Stimulated activated CD4-positive, alpha-beta T cell treated with anti-CD3 and anti-CD28 coated beads, TNF-alpha, amount 100 ng/mL, for 1 hour (primary cell): Measurements from ENCODE around the gene CEMP1.
"Not testable (repeated sequence)": the region's sequence is repeated elsewhere in the genome, so short reads cannot be mapped to it uniquely, and the experiment has no call there.

Source experiments
- DNase-seq, 3 donors: peaks; one replicate each; pipeline ENCODE4 v3.0.0-alpha.2; 2020; ENCODE audit warnings: low read depth in 3 of 3, low spot score in 1 of 3

The CEMP1 gene, protein sequence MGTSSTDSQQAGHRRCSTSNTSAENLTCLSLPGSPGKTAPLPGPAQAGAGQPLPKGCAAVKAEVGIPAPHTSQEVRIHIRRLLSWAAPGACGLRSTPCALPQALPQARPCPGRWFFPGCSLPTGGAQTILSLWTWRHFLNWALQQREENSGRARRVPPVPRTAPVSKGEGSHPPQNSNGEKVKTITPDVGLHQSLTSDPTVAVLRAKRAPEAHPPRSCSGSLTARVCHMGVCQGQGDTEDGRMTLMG

DNA sequence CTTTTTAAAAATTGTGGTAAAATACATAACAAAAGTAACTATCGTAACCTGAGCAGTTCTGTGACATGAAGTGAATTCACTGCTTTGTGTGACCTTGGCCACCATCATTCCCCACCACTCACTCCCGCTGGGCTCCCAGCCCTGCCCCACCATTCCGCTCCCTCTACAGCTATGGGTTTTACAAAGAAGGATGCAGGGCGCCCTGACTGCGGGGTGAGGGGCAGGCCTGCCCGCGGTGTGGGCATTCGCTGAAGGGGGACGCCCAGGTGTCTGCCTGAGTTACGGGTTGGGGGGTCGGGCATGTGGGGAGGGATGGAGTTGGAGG lies at the start of gene CEMP1:
Gene CEMP1, minus strand, starts transcription at position 38 of the 325 bp plus-strand sequence. CDS start 335 bp downstream, outside the sequence.
- no peak for DNase-seq

GRCh38 chr16:2580818-2581217 lies 49.6 kb upstream of the CEMP1 start:
- not testable (repeated sequence) for DNase-seq

DNA sequence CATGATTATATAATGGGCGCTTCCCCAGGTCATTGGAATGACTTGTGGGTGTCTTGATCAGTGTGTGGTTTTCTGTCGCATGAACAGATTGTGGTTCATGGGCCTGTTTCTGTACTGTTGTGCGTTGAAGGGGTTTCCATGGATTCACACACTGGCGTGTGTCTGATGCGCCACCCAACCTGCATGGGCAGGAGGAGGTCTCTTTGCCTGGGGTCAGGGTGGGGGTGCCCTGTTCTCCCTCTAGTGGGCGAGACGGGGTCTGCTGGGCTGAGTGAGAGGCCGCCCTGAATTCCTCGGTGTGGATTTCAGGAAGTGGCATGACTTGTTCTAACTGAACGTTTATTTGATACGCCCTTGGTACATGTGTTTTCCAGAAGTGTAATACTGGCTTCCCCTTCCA lies 48.9 kb upstream of the CEMP1 start:
- DNase-seq: not testable (repeated sequence)

DNA sequence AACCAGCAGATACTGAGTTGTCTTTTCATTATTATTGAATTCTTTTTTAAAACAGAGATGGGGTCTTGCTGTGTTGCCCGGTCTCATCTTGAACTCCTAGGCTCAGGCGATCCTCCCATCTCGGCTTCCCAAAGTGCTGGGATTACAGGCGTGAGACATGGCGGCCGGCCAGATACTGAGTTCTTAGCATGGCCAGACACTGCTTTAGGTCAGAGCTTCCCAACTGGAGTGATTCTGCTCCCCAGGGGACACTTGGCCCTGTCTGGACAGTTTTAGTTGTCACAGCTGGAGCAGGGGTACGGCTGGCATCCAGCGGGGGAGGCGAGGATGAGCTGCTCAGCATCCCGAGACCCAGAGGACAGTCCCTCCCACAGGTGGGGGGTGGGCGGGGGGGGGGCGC lies 47.7 kb upstream of the CEMP1 start:
- DNase-seq: not testable (repeated sequence)

DNA sequence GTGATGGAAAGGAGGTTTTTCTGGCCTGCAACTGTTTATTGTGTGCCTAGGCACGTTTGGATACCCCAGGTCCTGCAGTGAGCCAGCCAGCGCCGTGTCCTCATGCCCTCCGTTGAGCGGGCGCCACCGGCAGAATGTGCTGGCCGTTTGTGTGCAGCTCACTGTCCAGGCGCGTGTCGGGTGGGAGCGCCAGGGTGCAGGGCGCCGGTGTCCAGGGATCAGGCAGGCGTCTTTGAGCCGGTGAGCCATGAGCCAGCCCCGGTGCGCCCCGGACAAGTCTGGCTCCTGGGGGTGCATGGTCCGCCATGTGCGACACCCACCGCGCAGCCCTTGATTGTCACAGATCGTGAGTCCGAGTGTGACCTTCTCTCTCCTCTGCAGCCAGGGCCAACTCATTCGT lies 45.8 kb upstream of the CEMP1 start:
- DNase-seq: not testable (repeated sequence)

GRCh38 chr16:2575839-2576238 lies 44.6 kb upstream of the CEMP1 start:
- not testable (repeated sequence) for DNase-seq

DNA sequence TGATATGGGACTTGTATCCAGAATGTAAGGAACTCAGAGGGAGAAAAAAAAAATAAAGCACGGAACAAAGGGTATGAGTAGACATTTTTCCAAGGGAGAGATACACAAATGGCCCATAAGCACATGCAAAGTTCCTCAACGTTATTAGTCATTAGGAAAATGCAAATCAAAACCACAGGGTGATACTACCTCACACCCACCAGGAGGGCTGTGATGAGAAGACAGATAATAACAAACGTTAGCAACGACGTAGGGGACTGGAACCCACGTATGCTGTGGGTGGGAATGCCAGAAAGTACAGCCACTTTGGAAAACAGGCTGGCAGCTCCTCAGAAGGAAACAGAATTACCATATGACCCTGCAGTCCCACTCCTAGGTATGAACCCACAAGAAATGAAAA lies 41.5 kb upstream of the CEMP1 start:
- DNase-seq: not testable (repeated sequence)

DNA sequence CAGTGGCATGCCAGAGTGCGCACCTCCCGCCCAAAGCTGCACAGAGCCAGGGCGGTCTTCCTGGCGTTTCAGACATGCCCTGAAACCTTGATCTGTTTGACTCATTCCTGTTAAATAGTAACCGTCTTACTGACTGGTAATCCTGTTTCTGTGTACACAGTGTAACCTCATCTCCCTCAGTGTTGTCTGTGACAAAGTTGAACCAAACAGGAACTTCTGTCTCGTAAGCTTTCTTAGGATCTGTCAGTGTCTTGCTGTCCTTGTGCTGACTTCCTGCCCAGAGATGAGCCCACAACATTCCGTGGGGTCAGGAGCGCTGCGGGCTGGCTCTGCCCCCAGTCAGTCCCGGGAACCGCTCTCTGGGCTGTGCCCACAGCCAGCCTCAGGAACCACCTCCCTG lies 37.4 kb upstream of the CEMP1 start:
- not testable (repeated sequence) for DNase-seq

DNA sequence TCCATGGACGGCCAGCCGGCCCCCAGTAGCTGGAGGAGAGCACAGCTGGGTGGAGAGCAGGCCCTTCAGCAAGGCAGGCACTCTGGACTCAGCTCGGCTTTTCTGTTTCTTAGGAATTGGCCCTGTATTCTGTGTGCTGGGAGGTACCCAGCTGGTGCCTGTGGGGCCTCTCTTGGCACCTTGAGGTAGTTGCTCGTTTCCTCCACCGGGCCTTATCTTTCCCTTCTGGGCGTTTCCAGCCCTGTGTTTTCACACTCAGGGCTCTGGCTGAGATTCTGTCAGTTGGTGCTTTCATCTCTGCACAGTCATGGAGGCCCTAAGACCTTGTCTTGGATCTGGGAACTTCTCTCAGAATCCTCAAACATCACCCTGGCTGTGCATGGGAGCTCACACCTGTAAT lies 36.3 kb upstream of the CEMP1 start:
- DNase-seq: not testable (repeated sequence)

DNA sequence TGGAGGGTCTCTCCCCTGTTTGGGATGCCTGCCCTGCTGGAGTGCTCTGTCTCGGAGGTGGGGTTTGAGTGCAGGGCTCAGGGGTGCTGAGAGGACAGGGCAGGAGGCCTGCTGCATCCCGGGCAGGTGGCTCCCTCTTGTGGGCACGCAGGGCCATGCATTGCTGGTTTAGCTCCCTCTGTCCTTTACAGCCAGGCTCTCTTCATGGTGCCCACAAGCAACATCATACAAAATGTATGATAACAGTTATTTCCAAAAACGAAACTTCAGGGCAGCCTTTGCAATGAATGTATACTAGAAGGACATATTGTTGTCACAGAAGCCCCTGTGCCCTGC lies 29.6 kb upstream of the CEMP1 start:
- DNase-seq: peak in 2 of 3 donors; percentile 30 to 49

DNA sequence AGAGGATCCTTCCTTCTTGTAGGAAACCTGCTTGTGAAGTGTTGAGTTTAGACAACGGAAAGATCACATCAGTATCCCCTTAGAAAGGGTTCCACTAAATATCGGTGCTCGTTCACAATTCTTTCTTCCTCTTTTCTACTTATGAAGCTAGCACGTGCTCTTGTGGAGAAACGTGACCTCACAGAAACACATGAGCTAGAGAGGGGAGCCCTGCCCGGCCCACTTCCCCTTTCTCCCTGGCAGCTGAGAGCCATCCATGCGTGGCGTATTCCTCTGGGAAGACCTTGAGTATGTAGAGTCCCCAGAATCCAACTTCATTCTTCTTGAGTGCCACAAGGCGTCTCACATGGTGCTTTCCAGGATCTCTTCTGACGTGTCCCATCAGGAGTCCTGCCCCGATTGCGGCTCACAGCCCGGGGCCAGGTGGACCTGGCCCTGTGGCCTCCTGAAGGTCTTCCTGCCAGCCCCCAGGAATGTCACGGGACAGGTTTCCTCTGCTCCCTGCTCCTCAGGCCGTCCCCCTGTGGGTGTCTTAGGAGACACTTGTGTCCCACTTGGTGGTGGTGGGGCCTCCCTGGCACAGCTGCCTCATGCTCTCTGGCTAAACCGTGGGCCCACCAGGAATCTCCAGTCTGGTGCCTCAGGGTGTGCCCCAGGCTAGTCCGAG lies 29.1 kb upstream of the CEMP1 start:
- DNase-seq: not testable (repeated sequence)

DNA sequence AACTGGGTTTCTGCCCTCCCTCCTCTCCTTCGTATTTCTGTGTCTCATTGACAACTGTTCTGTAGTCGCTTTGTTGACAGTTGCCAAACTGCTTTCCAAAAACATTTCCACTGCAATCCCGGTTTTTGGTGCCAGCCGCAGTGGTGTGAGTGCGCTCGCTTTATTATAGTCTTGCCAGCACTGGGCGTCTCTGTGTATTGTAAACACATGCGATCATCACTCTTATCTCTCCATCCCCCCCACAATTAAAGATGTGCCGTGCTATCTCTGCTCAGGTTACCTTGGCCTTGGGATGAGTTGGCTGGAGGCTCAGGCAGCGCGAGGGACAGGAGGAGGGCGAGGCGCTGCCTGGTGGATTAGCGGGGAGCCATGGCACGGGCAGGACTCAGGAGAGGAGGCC lies 25.9 kb upstream of the CEMP1 start:
- DNase-seq: not testable (repeated sequence)

- not testable (repeated sequence) for DNase-seq
Measured at GRCh38 chr16:2554709-2555425, 23.7 kb upstream of the CEMP1 start.

DNA sequence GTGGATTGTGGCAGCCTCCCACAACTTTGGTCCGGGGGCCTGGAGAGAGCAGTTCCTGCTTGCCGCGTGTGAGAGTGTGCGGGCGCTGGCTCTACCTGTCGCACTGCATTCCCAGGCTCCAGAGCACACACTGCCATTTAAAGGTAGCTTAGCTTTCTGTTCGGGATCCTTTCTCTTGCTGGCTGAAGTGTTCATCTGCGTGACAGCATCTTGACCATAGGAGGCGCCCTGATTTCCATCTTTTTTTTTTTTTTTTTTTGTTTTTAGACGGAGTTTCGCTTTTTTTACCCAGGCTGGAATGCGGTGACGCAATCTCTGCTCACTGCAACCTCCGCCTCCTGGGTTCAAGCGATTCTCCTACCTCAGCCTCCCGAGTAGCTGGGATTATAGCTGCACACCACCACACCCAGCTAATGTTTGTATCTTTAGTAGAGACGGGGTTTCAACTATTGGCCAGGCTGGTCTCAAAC lies 20.2 kb upstream of the CEMP1 start:
- not testable (repeated sequence) for DNase-seq

DNA sequence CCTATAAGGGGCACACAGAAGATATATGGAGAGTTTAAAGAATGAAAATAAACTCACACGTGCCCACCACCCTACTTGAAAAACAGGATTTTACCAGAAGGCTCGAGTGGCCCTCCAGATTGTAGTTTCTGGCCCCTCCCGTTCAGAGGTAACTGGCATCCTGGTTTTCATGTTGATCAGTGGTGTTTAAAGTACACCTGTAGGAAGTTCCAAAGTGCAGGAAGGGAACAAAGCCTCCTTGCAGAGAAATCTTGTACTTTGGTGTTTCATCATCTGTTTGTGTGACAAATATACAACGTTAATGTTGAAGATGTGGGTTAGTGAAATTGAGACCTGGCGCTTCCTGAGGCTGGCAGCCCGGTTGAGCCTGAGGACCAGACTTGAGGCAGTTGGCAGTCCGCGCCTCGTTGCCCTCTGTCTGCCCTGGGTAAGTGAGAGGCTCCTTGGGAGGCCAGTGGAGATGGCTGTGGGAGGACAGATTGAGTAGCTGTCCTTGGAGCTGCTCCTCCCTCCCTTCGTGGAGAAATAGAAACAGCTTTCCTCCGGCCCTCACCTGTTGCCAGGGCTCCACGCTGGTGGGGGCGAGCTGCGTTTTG lies 19.2 kb upstream of the CEMP1 start:
- not testable (repeated sequence) for DNase-seq

DNA sequence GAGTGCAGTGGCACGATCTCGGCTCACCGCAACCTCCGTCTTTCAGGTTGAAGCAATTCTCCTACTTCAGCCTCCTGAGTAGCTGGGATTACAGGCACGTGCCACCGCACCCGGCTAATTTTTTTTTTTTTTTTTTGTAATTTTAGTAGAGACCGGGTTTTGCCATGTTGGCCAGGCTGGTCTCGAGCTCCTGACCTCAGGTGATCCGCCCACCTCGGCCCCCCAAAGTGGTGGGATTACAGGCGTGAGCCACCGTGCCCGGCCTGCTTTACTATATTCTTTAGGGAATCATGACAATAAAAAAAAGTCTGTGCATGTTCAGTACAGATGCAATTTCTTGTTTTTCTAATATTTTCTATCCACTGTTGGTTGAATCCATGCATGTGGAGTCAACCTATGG lies 12.6 kb upstream of the CEMP1 start:
- not testable (repeated sequence) for DNase-seq

DNA sequence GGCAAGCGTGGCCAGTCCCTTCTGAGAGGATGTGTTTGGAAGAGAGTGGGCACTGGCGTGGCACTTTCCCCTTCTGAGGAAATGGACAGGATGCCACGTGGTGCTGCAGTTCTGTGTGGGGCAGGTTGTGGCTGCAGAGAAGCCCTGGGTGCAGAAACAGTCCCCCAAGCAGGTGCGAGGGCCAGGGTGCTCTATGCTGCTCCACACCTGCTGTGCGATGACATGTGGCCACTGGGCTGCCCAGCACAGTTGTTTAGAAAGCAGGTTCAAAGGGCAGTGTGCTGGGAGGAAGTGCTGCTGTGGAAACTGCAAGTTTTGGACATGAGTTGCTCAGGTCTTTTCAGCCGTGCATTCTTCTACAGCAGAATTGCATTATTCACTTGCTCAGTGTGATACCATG lies 10.2 kb upstream of the CEMP1 start:
- not testable (repeated sequence) for DNase-seq

- not testable (repeated sequence) for DNase-seq
Measured at GRCh38 chr16:2540912-2541311, 9.7 kb upstream of the CEMP1 start.

DNA sequence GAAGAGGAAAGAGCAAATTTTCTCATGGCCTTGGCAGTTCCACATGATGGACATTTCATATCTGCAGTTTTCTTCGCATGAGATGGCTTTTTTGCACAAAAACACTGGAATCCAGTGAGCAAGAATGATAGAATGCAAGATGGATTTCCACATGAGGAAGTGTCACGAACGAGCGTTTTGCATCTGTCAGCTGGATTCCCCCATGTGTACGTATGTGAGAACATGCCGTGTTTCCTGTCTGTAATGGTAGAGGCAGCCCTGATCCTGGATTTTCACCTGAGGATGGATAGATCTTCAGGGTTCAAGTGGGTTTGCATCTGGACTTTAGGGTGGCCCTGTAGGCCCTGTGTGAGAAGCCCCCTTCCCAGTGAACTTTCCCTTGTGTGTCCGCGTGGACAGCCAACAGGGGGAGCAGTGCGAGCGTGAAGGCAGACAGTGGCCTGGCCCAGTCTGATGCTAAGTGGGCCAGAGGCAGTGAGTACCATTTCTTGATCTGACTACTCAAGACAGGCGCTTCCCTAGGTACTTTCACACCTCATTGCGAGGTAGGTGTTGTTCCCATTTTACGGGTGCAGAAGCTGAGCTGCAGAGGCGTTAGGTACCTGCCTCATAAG lies 8.7 kb upstream of the CEMP1 start:
- not testable (repeated sequence) for DNase-seq

DNA sequence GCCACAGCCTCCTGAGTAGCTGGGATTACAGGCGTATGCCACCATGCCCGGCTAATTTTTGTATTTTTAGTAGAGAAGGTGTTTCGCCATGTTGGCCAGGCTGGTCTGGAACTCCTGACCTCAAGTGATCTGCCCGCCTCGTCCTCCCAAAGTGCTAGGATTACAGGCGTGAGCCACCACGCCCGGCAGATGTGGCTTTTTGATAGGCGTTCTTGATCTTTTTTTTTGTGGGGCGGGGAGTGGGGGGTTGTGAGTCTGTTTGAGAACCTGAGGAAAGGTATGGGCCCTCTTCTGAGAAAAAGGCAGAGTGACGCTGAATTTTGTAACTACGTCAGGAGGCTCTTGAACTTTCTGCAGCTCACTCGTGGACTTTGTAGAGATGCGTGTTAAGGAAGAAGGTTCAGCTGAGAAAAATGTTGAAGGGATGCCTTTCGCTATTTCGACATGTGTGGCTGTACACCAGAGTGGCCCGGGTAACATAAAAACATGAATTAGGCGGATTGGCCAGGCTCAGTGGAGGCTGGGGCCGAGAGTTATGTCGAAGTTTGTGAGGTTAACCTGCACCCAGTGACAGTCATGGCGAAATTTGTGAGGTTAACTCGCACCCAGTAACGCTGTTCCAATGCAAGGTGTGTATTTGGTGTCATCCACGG lies 8.1 kb upstream of the CEMP1 start:
- DNase-seq: not testable (repeated sequence)
